Spinal cord (tissue), 10 donors: ENCODE measurements around the gene ZMYM5. TPM values are rescaled to one million over a fixed set of nuclear protein-coding genes. Genes with fewer than 3 reads are reported as not detected.
A peak's percentile ranks its signal among the peaks of the same experiment; 100 is the strongest.
"Not testable (repeated sequence)": the region's sequence is repeated elsewhere in the genome, so short reads cannot be mapped to it uniquely, and the experiment has no call there.

Source experiments
- DNase-seq, 6 donors: peaks; one replicate each; pipeline versions ENCODE4 v3.0.0 to v3.0.0-alpha.2; 2013 to 2015; ENCODE audit warnings: low spot score in 6 of 6, low read depth in 4 of 6
- H3K27ac ChIP-seq: one replicate; pipeline ENCODE4 v1.5.1; 2013; ENCODE audit warnings: low read depth, low read length, control low read depth
- H3K27me3 ChIP-seq: one replicate; pipeline ENCODE4 v1.6.1; 2013; ENCODE audit warnings: low read length; ENCODE audit not compliant: control insufficient read depth, insufficient read depth
- H3K36me3 ChIP-seq: one replicate; pipeline ENCODE4 v1.6.1; 2013; ENCODE audit warnings: low read length; ENCODE audit not compliant: control insufficient read depth, insufficient read depth
- H3K4me1 ChIP-seq: one replicate; pipeline ENCODE4 v1.6.1; 2013; ENCODE audit warnings: low read length; ENCODE audit not compliant: control insufficient read depth, insufficient read depth
- H3K4me3 ChIP-seq: one replicate; pipeline ENCODE4 v1.5.1; 2013; ENCODE audit warnings: low read depth, low read length, control low read depth
- H3K9me3 ChIP-seq: one replicate; pipeline ENCODE4 v1.6.1; 2013; ENCODE audit warnings: low read length; ENCODE audit not compliant: control insufficient read depth, insufficient read depth
- WGBS: methylation state at CpG from one replicate; pipeline ENCODE4 v1.1.5; 2013; ENCODE audit warnings: missing lambda C conversion rate; ENCODE audit not compliant: insufficient coverage; 5-methylcytosine and 5-hydroxymethylcytosine counted together
- polyA plus RNA-seq, 2 donors: library from polyadenylated mRNA; unstranded; fragments of 120-200 nt; gene quantifications; one replicate each; pipeline ENCODE4 v1.2.1, GENCODE V29; 2013; ENCODE audit not compliant: insufficient read length in 2 of 2
- total RNA-seq, 2 donors: library from RNA; depleted of rRNA in 1 of 2; stranded (reverse); fragments of 120-200 nt in 1 of 2; fragments of >200 nt in 1 of 2; gene quantifications; one replicate each; pipeline versions ENCODE4 v1.2.3 to v1.2.4, GENCODE V29; 2013 to 2014
- donor health status: healthy.

ZMYM5 gene
- total and polyA plus RNA-seq, 4 donors, result 14.8 to 33.9 (median 20.9) TPM

GRCh38 chr13:19836472-19836871 lies 27.0 kb downstream of the ZMYM5 start:
- H3K9me3 ChIP-seq, result no peaks in the 10 kb centered on the region
- H3K27me3 ChIP-seq, result no peaks in the 10 kb centered on the region
- H3K36me3 ChIP-seq, result peaks cover 31% of the 10 kb centered on the region
- H3K4me3 ChIP-seq, result no peak overlapping the region
- H3K4me1 ChIP-seq, result no peaks in the 10 kb centered on the region
- H3K27ac ChIP-seq, result no peak overlapping the region
- no peak for DNase-seq
- no CpG with 5 or more reads among the region's 1 CpG for WGBS

DNA sequence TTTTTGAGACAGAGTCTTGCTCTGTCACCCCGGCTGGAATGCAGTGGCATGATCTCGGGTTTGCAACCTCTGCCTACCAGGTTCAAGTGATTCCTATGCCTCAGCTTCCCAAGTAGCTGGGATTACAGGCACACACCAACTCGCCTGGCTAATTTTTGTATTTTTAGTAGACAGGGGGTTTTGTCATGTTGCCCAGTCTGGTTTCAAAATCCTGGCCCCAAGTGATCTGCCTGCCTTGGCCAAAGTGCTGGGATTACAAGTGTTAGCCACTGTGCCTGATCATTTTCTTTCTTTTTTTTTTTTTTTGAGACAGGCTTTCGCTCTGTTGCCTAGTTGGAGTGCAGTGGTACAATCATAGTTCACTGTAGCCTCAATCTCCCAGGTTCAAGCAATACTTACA lies 28.7 kb downstream of the ZMYM5 start:
- Histone ChIP-seq H3K4me1 (no peaks in the 10 kb centered on the region), H3K27me3 (no peaks in the 10 kb centered on the region), H3K27ac (no peak overlapping the region), H3K4me3 (no peak overlapping the region), H3K9me3 (no peaks in the 10 kb centered on the region), H3K36me3 (peaks cover 41% of the 10 kb centered on the region)
- 96% methylated on average over 3 of the region's 4 CpGs for WGBS
- DNase-seq, result no peak

- 100% methylated on average over 2 of the region's 3 CpGs for WGBS
- Histone ChIP-seq H3K27me3 (no peaks in the 10 kb centered on the region), H3K9me3 (no peaks in the 10 kb centered on the region), H3K27ac (no peak overlapping the region), H3K4me3 (no peak overlapping the region), H3K36me3 (peaks cover 27% of the 10 kb centered on the region), H3K4me1 (no peaks in the 10 kb centered on the region)
- DNase-seq, result no peak
Measured at GRCh38 chr13:19822673-19823072, 40.8 kb downstream of the ZMYM5 start.

DNA sequence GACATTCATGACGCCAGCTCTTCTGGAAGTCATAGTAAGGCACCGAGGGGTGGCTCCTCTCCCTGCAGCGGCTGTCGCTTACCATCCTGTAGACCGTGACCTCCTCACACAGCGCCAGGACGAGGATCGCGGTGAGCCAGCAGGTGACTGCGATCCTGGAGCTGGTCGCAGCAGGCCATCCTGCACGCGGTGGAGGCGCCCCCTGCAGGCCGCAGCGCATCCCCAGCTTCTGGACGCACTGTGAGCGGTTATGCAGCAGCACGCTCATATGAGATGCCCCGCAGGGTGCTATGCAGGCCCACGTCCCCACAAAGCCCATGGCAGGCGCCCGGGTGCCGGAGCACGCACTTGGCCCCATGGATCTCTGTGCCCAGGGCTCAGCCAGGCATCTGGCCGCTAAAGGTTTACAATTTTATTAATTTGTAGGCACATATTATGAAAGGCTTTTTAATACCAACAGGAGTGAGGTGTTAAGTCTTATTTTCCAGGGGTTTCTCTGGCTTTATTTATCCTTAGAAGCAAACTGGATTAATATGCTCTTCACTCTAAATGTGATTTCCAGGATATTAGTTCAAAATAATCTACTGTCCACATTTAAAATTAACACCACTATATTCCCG lies 45.1 kb downstream of the ZMYM5 start:
- Histone ChIP-seq H3K27ac (no peak overlapping the region), H3K36me3 (peaks cover 22% of the 10 kb centered on the region), H3K9me3 (no peaks in the 10 kb centered on the region), H3K27me3 (no peaks in the 10 kb centered on the region), H3K4me3 (no peak overlapping the region), H3K4me1 (no peaks in the 10 kb centered on the region)
- WGBS, result 40% methylated on average over 20 of the region's 27 CpGs
- DNase-seq, result peak in 2 of 6 donors; percentile 7 to 32

- DNase-seq, result no peak
- H3K9me3 ChIP-seq, result no peaks in the 10 kb centered on the region
- H3K4me1 ChIP-seq, result no peaks in the 10 kb centered on the region
- 93% methylated on average over 6 of the region's 7 CpGs for WGBS
- H3K36me3 ChIP-seq, result peaks cover 22% of the 10 kb centered on the region
- no peak overlapping the region for H3K27ac ChIP-seq
- H3K27me3 ChIP-seq, result no peaks in the 10 kb centered on the region
- no peak overlapping the region for H3K4me3 ChIP-seq
Measured at GRCh38 chr13:19817510-19818158, 45.8 kb downstream of the ZMYM5 start.

DNA sequence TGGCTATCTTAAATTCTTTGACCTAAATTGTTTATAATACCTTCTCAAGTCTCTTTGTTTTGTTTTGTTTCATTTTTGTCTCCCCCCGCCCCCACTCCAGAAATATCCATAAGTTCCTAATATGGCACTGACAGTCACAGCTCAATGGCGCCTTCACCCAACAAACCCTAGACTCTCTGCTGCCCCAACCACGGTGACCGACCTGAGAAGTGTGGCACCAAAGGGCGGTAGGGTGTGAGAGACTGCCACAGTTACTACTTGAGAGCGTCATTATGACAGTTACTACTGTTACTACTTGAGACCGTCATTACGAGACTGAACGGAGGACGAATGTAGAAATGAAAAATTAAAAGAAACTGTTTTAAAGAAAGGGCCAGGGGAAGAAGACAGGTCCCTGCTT lies 46.3 kb downstream of the ZMYM5 start:
- DNase-seq, result no peak
- Histone ChIP-seq H3K4me3 (no peak overlapping the region), H3K27ac (no peak overlapping the region), H3K36me3 (peaks cover 23% of the 10 kb centered on the region), H3K4me1 (no peaks in the 10 kb centered on the region), H3K9me3 (no peaks in the 10 kb centered on the region), H3K27me3 (no peaks in the 10 kb centered on the region)
- 100% methylated on average over 5 of the region's 10 CpGs for WGBS

DNA sequence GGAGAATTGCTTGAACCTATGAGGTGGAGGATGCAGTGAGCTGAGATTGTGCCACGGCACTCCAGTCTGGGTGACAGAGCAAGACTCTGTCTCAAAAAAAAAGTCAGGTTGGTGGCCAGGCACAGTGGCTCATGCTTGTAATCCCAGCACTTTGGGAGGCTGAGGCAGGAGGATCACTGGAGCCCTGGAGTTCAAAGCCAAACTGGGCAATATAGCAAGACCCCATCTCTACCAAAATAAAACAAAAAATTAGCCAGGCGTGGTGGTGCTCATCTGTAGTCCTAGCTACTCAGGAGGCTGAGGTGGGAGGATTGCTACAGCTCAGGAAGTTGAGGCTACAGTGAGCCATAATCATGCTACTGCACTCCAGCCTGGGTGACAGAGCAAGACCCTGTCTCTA lies 47.6 kb downstream of the ZMYM5 start:
- WGBS, result 93% methylated on average over 1 of the region's 2 CpGs
- not testable (repeated sequence) for H3K27ac ChIP-seq, H3K4me3 ChIP-seq

GRCh38 chr13:19810996-19811881 lies 52.2 kb downstream of the ZMYM5 start:
- no peak overlapping the region for H3K27ac ChIP-seq
- H3K36me3 ChIP-seq, result peaks cover 15% of the 10 kb centered on the region
- no peak overlapping the region for H3K4me3 ChIP-seq
- H3K9me3 ChIP-seq, result no peaks in the 10 kb centered on the region
- H3K4me1 ChIP-seq, result no peaks in the 10 kb centered on the region
- 100% methylated on average over 2 of the region's 7 CpGs for WGBS
- peak in 1 of 6 donors; percentile 72 for DNase-seq
- no peaks in the 10 kb centered on the region for H3K27me3 ChIP-seq

More for the DNA sequence above, 47.6 kb downstream of the ZMYM5 start:
- not testable (repeated sequence) for H3K4me1 ChIP-seq, H3K9me3 ChIP-seq, DNase-seq, H3K27me3 ChIP-seq
- peaks cover 23% of the 10 kb centered on the region for H3K36me3 ChIP-seq

- Histone ChIP-seq H3K4me3 (no peak overlapping the region), H3K9me3 (no peaks in the 10 kb centered on the region), H3K27me3 (no peaks in the 10 kb centered on the region), H3K4me1 (no peaks in the 10 kb centered on the region), H3K36me3 (peaks cover 16% of the 10 kb centered on the region), H3K27ac (no peak overlapping the region)
- DNase-seq, result no peak
- 94% methylated on average over 3 of the region's 4 CpGs for WGBS
Measured at GRCh38 chr13:19810151-19810550, 53.3 kb downstream of the ZMYM5 start.
